ENCODE data around the gene PRKAG2. TPM values are rescaled to one million over a fixed set of nuclear protein-coding genes. Genes with fewer than 3 reads are reported as not detected.

Gene PRKAG2
- total and polyA plus RNA-seq, 2 experiments from 2014 or later: 9.1 to 14.9 TPM

DNA sequence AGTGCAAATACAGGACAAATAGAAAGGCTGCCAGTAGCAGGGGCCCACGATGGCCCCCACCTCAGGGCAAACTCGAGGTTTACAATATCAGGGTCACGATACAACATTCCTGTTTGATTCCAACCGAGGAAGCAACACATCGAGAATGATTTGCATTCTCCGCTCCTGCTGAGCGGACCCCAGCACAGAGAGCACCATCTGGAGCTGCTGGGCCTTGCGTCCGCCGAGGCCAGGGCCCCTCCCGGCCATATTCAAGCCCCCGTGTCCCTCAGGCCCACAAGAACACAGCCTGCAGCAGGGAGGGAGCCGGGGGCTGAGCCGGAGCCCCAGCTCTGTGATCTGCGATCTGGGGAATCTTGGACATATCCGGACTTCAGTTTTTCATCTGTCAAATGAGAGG, 84.3 kb downstream of the PRKAG2 start:
- H3K4me1 Mint-ChIP-seq: peaks cover 24% of the 10 kb centered on the region
- TF ChIP-seq EZH2 (IDR thresholded peaks at IDR 0.05; ENCODE audit: low read depth, unreplicated experiment) (no peak), NANOG (IDR thresholded peaks at IDR 0.05; ENCODE audit: borderline replicate concordance) (no peak), POLR2AphosphoS5 (IDR thresholded peaks at IDR 0.05; ENCODE audit: low read depth) (no peak), EZH2phosphoT487 (IDR thresholded peaks at IDR 0.05; ENCODE audit: unreplicated experiment) (no peak), ZNF331 (CRISPR knock-in tag; IDR thresholded peaks at IDR 0.05; ENCODE audit: low read depth) (no peak), REST (IDR thresholded peaks at IDR 0.05; ENCODE audit: unreplicated experiment) (no peak), CTCF (conservative IDR thresholded peaks at IDR 0.05; ENCODE audit: low read depth in 2 of 2) (no peak), CREB1 (CRISPR knock-in tag; IDR thresholded peaks at IDR 0.05; ENCODE audit: low read depth) (no peak), ZNF114 (CRISPR knock-in tag; IDR thresholded peaks at IDR 0.05) (no peak), JUNB (IDR thresholded peaks at IDR 0.05; ENCODE audit: unreplicated experiment) (no peak), STAT1 (IDR thresholded peaks at IDR 0.05; ENCODE audit: unreplicated experiment) (no peak)
- TF ChIP-seq, protein P1, sequence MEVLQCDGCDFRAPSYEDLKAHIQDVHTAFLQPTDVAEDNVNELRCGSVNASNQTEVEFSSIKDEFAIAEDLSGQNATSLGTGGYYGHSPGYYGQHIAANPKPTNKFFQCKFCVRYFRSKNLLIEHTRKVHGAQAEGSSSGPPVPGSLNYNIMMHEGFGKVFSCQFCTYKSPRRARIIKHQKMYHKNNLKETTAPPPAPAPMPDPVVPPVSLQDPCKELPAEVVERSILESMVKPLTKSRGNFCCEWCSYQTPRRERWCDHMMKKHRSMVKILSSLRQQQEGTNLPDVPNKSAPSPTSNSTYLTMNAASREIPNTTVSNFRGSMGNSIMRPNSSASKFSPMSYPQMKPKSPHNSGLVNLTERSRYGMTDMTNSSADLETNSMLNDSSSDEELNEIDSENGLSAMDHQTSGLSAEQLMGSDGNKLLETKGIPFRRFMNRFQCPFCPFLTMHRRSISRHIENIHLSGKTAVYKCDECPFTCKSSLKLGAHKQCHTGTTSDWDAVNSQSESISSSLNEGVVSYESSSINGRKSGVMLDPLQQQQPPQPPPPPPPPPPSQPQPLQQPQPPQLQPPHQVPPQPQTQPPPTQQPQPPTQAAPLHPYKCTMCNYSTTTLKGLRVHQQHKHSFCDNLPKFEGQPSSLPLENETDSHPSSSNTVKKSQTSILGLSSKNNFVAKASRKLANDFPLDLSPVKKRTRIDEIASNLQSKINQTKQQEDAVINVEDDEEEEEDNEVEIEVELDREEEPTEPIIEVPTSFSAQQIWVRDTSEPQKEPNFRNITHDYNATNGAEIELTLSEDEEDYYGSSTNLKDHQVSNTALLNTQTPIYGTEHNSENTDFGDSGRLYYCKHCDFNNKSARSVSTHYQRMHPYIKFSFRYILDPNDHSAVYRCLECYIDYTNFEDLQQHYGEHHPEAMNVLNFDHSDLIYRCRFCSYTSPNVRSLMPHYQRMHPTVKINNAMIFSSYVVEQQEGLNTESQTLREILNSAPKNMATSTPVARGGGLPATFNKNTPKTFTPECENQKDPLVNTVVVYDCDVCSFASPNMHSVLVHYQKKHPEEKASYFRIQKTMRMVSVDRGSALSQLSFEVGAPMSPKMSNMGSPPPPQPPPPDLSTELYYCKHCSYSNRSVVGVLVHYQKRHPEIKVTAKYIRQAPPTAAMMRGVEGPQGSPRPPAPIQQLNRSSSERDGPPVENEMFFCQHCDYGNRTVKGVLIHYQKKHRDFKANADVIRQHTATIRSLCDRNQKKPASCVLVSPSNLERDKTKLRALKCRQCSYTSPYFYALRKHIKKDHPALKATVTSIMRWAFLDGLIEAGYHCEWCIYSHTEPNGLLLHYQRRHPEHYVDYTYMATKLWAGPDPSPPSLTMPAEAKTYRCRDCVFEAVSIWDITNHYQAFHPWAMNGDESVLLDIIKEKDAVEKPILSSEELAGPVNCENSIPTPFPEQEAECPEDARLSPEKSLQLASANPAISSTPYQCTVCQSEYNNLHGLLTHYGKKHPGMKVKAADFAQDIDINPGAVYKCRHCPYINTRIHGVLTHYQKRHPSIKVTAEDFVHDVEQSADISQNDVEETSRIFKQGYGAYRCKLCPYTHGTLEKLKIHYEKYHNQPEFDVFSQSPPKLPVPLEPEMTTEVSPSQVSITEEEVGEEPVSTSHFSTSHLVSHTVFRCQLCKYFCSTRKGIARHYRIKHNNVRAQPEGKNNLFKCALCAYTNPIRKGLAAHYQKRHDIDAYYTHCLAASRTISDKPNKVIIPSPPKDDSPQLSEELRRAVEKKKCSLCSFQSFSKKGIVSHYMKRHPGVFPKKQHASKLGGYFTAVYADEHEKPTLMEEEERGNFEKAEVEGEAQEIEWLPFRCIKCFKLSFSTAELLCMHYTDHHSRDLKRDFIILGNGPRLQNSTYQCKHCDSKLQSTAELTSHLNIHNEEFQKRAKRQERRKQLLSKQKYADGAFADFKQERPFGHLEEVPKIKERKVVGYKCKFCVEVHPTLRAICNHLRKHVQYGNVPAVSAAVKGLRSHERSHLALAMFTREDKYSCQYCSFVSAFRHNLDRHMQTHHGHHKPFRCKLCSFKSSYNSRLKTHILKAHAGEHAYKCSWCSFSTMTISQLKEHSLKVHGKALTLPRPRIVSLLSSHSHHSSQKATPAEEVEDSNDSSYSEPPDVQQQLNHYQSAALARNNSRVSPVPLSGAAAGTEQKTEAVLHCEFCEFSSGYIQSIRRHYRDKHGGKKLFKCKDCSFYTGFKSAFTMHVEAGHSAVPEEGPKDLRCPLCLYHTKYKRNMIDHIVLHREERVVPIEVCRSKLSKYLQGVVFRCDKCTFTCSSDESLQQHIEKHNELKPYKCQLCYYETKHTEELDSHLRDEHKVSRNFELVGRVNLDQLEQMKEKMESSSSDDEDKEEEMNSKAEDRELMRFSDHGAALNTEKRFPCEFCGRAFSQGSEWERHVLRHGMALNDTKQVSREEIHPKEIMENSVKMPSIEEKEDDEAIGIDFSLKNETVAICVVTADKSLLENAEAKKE (CRISPR knock-in tag; IDR thresholded peaks at IDR 0.05): no peak
- TF ChIP-seq, protein P2, sequence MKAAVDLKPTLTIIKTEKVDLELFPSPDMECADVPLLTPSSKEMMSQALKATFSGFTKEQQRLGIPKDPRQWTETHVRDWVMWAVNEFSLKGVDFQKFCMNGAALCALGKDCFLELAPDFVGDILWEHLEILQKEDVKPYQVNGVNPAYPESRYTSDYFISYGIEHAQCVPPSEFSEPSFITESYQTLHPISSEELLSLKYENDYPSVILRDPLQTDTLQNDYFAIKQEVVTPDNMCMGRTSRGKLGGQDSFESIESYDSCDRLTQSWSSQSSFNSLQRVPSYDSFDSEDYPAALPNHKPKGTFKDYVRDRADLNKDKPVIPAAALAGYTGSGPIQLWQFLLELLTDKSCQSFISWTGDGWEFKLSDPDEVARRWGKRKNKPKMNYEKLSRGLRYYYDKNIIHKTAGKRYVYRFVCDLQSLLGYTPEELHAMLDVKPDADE (IDR thresholded peaks at IDR 0.05): no peak
- no peak overlapping the region; the same call in 2 of the 3 replicates for H3K4me3 Mint-ChIP-seq
- H2AFZ ChIP-seq: no peak overlapping the region
- peaks cover 8% of the 10 kb centered on the region for H3K27me3 Mint-ChIP-seq (ENCODE audit: insufficient read depth, low read depth, poor library complexity)
- H3K4me3 ChIP-seq: no peak overlapping the region
- no peak overlapping the region for H3K4me2 ChIP-seq
- H3K27ac Mint-ChIP-seq: no peak overlapping the region
- H4K20me1 ChIP-seq (replicated peaks; ENCODE audit: insufficient read depth): no peaks in the 10 kb centered on the region
- H3K4me1 ChIP-seq (ENCODE audit: insufficient read depth): no peaks in the 10 kb centered on the region; the same call in 1 of the 2 replicates
- H3K9me3 Mint-ChIP-seq: no peaks in the 10 kb centered on the region
- ATAC-seq: no peak; the same call in 2 of the 3 replicates
- no peak overlapping the region for H3K27ac ChIP-seq (ENCODE audit: low read depth)
- no peaks in the 10 kb centered on the region for H3K36me3 Mint-ChIP-seq (ENCODE audit: low read depth)
- H3K79me2 ChIP-seq (replicated peaks; ENCODE audit: insufficient read depth): no peaks in the 10 kb centered on the region
- no peaks in the 10 kb centered on the region for H3K27me3 ChIP-seq (ENCODE audit: insufficient read depth)
- H3K9me2 ChIP-seq (ENCODE audit: insufficient read depth): 0 out of 2 replicates have a peak, but pooled peaks cover 4% of the 10 kb centered on the region
- no peaks in the 10 kb centered on the region for H3K36me3 ChIP-seq (ENCODE audit: insufficient read depth)
- no peak for DNase-seq (ENCODE audit: low spot score)
- H3F3A ChIP-seq (replicated peaks; ENCODE audit: low read depth): no peaks in the 10 kb centered on the region
